Measurements from ENCODE around the gene RNF222.
"Not testable (repeated sequence)": the region's sequence is repeated elsewhere in the genome, so short reads cannot be mapped to it uniquely, and the experiment has no call there.

RNF222 gene

DNA sequence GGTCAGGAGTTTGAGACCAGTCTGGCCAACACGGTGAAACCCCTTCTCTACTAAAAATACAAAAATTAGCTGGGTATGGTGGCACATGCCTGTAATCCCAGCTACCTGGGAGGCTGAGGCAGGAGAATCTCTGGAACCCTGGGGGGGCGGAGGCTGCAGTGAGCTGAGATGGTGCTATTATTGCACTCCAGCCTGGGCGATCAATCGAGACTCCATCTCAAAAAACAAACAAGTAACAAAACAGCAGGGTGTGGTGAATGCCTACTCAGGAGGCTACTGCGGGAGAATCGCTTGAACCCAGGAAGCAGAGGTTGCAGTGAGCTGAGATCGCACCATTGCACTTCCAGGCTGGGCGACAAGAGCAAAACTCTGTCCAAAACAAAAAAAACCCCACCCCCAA lies 19.5 kb downstream of the RNF222 start:
- not testable (repeated sequence) for DNase-seq

DNA sequence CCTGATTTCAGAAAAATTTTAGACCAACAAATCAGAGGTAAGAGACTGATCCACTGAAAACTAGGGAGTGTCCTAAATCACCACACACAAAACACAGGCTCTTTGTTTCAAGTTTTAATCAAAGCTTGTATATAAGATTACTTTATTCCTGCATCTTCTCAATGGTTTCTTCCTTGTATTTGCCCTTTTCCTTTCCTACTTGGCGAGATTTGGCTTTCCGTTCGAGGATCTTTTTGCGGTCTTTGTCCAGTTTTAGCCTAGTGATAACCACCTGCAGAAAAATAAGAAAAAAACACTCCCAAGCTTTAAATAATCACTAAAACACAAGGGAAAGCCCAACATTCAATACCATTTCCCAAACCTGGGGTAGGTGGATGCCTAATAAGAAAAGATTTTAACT lies 20.2 kb downstream of the RNF222 start:
- DNase-seq, result no peak

DNA sequence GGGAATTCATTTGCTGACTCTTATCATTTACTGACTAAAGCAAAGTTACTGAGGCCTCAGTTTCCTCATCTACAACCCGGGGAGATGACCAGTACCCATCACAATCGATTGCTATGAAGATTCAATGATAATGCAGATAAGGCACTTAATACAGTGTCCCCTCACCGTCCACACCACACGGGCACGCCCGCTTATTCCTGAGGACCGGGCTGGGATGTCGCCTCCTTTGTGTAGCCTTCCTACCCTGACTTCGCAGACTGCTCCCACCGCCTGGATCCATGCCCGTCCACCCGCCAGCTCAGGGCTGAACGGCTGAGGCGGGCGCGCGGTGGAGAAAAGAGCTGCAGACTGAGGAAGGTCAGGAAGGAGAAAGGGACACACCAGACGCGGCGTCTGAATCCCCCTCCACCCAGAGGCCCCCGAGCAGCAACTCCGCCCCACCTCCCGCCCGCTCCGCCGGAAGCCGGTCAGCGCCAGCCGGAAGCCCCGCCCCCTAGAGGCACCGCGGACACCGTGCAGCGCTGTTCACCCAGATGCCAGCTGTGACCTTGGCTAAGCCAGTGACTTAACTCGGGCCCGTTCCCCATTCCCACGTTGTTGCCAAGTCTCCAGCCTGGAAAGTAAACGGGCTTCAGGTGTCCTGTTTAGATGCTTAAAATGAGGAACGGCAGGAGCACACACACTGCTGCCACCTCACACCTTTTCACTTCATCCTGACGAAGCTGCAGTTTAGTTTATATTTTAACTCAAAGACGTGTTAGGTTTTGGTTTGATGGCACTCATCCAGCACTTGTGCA lies 21.2 kb downstream of the RNF222 start, which contains the start of gene KRABD2:
TSS of gene KRABD2 (minus strand) at position 434 of the 797 bp plus-strand sequence.
- peak; percentile 93 for DNase-seq

DNA sequence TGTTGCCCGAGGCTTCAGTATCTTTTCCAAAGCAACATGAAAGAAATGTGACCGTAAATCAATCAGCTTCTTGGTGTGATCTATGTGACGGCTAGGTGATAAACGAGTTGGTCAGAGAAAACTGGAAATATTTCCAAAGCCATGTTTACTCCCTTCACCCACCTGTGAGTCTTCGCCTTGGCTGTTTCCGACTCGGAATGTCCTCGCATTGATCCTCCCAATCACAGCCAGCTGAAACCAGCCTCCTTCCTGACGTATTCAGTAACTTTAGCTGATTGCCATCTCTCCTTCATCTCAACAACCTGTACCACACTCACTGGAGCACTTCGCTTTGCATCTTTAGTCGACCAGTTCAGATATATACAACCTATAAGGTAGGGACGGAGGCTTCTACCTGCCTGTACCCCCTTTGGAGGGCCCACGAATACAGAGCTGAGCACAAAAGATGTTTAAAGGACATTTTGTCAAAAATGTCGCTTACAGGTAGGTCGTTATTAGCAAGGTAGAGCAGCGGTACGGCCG lies 21.8 kb downstream of the RNF222 start:
- DNase-seq, result no peak

DNA sequence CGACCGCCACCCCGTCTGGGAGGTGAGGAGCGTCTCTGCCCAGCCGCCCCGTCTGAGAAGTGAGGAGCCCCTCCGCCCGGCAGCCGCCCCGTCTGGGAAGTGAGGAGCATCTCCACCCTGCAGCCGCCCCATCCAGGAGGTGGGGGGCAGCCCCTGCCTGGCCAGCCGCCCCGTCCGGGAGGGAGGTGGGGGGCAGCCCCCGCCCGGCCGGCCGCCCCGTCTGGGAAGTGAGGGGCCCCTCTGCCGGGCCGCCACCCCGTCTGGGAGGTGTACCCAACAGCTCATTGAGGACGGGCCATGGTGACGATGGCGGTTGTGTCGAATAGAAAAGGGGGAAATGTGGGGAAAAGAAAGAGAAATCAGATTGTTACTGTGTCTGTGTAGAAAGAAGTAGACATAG lies 23.8 kb downstream of the RNF222 start:
- DNase-seq, result not testable (repeated sequence)

DNA sequence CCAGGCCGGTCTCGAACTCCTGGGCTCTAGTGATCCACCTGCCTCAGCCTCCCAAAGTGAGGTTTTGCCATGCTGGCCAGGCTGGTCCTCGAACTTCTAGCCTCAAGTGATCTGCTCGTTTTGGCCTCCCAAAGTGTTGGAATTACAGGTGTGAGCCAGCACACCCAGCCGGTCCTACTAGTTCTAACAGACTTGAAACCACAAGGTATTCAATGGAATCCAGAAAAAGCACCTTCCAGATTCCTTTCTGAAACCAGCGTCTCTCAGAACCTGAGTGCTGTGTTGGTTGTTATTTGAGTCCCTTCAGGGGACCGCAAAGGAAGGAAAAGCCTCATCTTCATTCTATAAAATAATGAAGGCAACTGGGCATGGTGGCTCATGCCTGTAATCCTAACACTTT lies 25.2 kb downstream of the RNF222 start:
- DNase-seq, result no peak

DNA sequence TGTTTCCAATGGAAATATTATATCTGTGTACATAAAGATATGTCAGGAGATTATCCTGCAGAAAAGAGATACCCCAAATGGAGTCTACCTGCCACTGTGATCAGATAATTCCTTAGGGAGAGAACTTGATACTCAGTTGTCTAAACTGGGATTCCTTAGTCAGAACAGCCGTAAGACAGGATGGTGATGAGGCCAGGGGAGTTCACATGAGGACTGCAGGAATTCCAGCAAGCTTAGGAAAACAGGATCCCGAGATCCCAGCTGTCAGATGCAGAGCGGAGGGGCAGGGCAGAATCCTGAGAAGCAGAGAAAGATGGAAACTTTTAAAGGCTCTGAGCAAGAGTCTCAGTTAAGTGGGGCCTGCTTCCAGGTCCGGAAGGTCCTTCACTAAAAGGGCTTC lies 25.8 kb downstream of the RNF222 start:
- DNase-seq, result no peak

DNA sequence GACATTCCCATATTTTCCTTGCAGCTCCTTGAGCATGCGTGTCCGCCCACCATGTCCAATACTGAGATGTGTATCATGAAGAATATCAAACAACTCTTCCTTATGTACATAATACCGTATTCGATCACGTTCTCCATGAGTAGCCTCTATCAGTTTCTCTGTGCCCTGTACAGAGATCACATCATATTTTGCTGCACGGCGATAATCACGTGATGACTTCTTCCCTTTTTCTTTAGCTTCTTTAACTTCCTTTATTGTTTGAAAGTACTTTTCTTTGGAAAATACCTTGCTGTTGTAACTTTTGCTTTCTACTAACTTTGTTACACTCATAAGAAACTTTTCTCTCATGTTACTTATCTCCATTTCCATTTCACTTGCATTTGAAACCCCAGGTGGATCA lies 27.7 kb downstream of the RNF222 start:
- no peak for DNase-seq

DNA sequence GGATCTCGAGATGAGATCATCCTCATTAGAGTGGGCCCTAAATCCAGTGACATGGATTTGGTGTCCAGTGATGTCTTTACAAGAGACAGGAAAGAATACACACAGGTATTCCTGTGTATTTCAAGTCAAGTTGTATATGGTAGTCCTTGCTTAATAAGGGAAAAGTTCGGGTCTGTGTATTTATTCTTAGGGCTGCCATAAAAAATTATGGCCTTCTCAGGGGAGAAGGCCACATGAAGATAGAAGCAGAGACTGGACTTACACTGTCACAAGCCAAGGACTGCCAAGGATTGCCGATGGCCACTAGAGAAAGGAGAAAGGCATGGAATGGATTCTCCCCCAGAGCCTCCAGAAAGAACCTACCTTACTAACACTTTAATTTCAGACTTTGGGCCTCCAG lies 29.4 kb downstream of the RNF222 start:
- DNase-seq, result no peak

DNA sequence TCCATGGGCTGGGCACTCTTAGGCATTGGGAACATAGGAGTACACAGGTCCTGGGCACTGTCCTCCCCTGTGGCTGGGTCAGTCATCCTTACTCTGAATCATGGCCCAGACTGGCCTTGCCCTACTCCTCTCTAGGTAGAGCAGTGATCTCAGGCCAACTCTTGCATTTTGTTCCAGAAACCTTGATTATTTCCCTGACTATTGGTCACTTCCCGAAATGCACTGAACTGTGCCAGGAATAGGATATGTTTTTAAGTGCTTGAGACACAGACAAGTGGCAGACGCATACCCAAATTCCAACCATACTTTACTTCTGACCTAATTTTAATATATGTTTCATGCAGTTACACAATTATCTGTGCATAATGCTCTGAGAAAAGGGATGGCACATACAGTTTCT lies 31.4 kb downstream of the RNF222 start:
- DNase-seq, result no peak

DNA sequence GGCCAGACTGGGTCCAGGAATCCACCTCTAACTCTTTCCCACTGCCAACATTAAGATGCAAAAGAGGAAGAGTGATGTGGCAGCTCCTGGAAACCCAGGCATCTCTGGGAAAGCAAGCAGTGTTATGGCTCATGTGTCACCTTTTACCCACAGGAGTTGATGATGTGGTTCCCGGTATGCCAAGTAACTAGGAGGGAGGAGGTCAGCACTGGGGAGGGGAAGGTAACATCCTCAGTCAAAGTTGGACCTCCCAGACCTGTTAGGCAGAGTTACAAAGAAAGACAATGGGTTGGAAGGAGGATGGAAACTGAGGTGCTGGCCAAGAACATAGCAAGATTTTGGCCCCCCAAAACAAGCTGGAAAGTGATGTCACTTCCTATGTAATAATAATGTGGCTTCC lies 32.5 kb downstream of the RNF222 start:
- DNase-seq, result no peak

DNA sequence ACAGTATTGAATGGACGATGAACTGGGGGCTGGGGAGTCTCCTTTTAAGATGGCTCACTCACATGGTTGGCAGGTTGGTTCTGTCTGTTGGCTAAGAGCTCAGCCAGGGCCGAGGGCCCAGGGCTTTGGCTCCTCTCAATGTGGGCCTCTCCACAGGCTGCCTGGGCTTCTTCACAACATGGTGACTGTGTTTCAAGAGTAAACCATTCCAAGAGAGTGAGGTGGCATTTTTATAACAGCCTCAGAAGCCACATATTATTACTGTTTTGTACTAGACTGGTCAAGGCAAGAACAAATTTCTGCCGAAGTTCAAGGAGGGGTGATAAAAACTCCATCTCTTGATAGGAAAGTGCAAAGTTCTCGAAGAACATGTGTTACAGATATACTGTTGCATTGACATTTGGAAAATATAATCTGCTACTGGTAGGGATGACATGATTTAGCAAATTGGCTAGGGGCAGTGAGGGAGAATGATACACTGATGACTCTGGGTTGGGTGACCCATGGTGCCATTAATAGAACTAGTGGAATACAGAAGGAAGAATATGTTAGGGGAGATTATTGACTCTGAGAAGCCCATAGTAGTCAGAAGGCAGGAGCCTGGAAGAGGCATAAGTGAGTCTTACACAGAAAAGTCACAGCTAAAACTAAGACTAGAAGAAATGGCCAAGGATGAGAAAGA lies 34.8 kb downstream of the RNF222 start:
- no peak for DNase-seq

DNA sequence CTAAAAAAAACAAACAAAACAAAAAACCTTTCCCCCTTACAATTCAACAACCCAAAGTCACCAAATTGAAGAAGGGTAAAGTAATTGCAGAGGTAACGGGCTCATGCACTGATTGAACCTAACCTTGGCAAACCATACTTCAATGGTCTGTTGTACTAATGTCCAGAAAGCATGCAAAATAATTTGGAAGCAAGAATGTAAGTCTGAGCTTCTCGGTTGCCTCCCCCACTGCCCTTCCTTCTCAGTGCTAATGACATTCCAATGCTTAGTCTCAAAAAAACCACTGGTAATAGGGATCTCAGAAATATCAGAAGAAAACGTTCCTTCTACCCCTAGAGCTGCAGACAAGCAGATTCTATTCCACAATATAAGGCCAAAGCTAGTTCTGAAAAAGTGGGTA lies 36.9 kb downstream of the RNF222 start:
- DNase-seq, result no peak

DNA sequence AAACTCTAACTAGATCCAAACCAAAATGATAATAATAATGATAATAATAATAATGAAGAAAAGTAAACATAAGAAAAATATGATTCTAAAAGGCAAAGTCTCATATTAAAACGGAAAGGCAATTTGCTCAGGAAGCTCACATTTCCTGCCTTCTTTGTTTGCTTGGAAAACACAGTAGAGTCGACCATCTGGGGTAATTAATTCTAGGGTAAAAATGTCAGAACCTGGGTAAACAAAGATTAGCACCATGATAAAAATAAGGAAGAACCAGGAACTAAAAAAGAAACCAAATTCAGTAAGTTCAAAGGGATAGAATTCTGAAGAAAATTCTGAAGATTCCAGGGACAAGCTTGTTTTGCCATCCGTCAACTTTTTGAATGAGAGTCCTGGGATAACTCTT lies 37.4 kb downstream of the RNF222 start:
- no peak for DNase-seq

DNA sequence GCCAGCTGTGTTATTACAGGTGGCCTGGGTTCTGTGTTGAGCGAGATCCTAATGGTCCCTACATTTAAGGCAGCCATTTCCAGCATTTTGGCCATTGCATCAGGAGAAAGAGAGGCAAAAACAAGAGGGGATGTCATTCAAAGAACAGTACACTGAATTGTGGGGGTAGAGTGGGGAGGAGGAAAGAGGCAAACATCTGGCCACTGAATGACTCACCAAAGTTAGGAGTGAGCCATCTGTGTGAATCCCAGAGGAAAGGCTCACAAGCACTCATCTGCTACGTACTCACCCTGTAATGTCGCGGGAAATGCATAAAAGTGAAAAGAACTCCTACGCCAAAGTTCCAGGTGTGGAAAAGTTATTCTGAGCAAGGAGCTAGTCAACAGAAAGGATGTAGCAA lies 37.9 kb downstream of the RNF222 start:
- no peak for DNase-seq

DNA sequence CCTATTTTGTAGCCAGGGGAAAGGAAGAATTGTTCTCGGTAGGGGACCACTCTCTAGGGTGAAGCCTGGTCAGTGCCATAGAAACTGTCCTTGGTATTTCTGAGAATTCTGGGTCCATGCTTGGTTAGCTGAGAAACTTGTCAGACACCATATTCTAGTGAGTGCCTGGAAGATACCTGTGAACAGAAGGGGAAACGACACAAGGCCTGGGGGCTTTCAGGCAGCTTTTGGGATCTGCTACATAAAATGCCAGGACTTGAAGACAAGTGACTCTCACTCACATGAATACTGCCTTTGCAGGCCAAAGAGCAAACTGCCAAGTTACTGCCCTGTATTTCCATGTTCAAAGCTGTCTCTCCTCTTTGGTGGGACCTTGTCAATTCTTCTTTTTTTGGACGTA lies 39.7 kb downstream of the RNF222 start:
- DNase-seq, result no peak

DNA sequence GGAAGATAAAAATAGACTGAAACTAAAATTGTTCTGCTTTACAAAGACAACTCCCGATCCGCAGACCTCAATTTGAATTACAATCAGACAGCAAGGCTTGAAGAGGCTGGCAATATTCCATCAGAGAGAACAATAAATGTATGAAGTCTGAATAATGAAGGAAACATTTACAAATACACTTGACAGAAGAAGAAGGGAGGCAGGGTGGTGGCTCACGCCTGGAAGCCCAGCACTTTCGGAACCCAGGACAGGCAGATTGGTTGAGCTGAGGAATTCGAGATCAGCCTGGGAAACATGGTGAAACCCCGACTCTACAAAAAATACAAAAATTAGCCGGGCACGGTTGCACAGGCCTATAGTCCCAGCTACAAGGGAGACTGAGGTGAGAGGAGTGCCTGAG lies 43.4 kb downstream of the RNF222 start:
- DNase-seq, result no peak

DNA sequence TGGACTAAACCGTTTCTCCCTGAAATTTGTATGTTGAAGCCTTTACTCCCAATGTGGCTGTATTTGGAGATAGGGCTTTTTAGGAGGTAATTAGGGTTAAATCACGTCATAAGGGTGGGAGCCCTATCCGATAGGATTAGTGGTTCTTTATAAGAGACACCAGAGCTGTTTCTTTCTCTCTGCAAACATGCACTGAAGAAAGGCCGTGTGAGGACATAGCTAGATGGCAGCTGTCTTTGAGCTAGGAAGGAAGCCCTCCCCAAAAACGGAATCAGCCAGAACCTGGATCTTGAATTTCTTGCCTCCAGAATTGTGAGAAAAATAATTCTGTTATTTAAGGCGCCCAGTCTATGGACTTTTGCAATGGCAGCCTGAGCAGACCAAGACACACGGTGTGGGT lies 43.9 kb downstream of the RNF222 start:
- DNase-seq, result no peak

DNA sequence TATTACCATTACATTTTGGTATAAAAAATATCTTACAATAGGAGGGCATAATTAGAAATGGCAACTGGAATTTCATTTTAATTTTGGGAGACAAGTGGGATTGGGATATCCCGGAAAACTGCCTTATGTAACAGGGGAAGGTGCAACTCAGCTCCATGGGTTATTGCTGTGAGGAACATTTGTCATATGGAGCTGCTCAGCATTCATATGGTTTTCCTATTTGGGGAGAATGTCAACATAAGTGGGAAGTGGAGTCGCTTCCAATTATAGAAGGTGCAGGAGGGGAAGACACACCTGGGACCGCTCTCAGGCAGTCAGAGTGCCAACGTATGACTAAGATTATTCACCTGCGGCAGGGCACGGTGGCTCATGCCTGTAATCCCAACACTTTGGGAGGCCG lies 47.3 kb downstream of the RNF222 start:
- DNase-seq, result no peak

DNA sequence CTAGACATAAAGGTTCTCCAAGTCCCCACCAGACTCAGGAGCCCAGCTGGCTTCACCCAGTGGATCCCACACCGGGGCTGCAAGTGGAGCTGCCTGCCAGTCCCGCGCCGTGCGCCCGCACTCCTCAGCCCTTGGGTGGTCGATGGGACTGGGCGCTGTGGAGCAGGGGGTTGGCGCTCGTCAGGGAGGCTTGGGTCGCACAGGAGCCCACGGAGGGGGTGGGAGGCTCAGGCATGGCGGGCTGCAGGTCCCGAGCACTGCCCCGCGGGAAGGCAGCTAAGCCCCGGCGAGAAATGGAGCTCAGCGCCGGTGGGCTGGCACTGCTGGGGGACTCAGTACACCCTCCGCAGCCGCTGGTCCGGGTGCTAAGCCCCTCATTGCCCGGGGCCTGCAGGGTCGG lies 50.6 kb downstream of the RNF222 start:
- DNase-seq, result not testable (repeated sequence)

DNA sequence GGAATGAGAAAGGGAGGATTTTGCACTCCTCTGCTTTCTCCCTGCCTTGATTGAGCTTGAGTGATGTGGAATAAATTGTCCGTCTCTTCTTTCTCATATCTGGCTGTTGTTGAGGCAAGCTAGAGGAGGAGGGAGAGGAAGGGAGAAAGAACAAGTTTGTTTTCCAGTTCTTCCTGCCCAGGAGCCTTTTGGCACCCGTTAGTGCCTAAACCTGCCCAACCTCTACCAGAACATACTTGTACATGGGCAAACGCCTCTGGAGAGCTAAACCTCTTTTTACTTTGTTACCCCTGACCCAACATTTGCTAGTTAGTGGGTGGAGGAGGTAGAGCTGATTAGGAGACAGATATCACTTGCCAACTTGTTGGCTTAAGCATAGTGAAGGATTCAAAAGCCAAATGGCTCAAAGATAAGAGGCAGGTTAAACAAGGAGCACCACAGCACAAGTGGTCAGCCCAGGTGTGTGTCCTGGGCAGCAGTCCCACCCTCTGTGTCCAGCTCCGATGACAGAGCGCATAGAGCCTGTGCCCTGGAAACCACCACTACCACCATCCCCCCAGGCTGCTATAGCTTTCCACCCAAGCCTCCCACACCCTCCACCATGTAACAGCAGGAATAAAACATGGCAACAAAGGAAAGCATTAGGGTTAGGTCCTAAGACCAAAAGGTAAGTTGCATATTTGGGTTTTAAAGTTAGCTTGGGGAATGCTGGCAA lies 51.5 kb downstream of the RNF222 start:
- DNase-seq, result no peak

DNA sequence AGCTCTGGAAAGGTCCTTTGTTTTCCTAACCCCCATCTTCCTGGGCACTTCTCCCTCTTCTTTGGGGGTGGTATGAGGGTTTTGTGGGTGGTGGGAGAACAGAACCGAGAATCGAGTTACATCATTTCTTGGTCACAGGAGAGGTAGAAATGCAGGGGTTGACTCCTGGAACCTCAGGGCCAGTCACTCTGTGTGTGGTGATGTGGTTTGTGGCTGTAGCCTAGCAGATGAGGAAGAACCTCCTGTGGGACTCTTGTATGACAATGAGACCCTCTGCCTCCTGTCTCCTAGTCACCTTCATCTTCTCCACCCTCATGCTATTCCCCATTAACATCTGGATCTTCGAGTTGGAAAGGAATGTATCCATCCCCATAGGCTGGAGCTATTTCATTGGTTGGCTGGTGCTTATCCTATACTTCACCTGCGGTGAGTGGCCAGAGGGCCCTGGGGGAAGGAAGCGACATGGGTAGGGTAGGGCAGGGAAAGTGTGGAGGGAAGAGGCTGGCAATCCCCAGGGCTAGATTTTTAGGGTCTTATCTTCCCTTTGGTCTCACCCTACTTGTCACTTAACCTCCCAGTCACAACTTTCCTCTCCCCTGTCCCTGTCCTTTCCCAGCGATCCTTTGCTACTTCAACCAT lies 52.5 kb downstream of the RNF222 start:
- no peak for DNase-seq

DNA sequence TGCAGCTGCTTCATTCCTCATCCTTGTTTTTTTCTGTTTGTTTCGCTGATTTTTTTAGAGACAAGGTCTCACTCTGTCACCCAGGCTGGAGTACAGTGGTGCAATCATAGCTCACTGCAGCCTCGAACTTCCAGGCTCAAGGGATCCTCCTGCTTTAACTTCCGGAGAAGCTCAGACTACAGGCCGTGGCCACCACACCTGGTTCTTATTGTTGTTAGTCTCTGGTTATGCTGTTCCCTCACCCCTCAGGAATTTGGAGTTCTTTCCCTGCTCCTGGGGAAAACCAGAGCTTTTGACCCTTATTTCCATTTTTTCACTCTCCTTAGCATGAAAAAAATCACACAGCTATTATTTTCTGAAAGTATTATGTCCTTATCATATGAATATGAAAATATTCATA lies 56.2 kb downstream of the RNF222 start:
- DNase-seq, result no peak
